Psoas muscle (tissue), 8 donors: ENCODE data around the gene MCTP2. TPM values are rescaled to one million over a fixed set of nuclear protein-coding genes. Genes with fewer than 3 reads are reported as not detected.
A peak's percentile ranks its signal among the peaks of the same experiment; 100 is the strongest.

Experiments
- ATAC-seq, 4 donors: fragments of 200-7000 bp; cut with Tn5 transposase; one replicate each; pipeline ENCODE4 v1.9.1; 2020; ENCODE audit warnings: moderate library complexity in 3 of 4, mild to moderate bottlenecking in 2 of 4
- DNase-seq, 2 donors: peaks; one replicate each; pipeline ENCODE4 v3.0.0-alpha.2; 2020
- H3K27ac ChIP-seq: fragments of 200-600 bp; one replicate; pipeline ENCODE4 v1.8.0; 2022
- H3K27me3 ChIP-seq, 3 donors: fragments of 200-600 bp in 1 of 3; one replicate each; pipeline versions ENCODE4 v1.6.1 to v1.8.0; 2013 to 2022; ENCODE audit warnings: low read length in 2 of 3, mild to moderate bottlenecking in 2 of 3, moderate library complexity in 1 of 3; ENCODE audit not compliant: insufficient read depth in 3 of 3
- H3K36me3 ChIP-seq, 2 donors: fragments of 200-600 bp in 1 of 2; one replicate each; pipeline versions ENCODE4 v1.6.1 to v1.8.0; 2013 to 2022; ENCODE audit warnings: low read depth in 1 of 2, mild to moderate bottlenecking in 1 of 2, moderate library complexity in 1 of 2; ENCODE audit not compliant: insufficient read depth in 1 of 2
- H3K4me1 ChIP-seq: fragments of 200-600 bp; one replicate; pipeline ENCODE4 v1.8.0; 2022
- H3K4me3 ChIP-seq: fragments of 200-600 bp; one replicate; pipeline ENCODE4 v1.8.0; 2022; ENCODE audit warnings: mild to moderate bottlenecking
- H3K9me3 ChIP-seq: fragments of 200-600 bp; one replicate; pipeline ENCODE4 v1.8.0; 2022
- WGBS, 3 donors: extraction: QIAGEN DNeasy Blood & Tissue Kit; methylation state at CpG; one replicate each; pipeline versions ENCODE4 v1.1.6 to v1.1.7; 2013; 5-methylcytosine and 5-hydroxymethylcytosine counted together
- intact Hi-C, 2 donors: fragments of 100-400 bp; cut with DNase I; formaldehyde crosslinking; loops; one replicate each; pipeline versions ENCODE4 v1.11.0 to v1.14.2; 2022
- polyA plus RNA-seq, 3 donors: library from polyadenylated mRNA; stranded (reverse); fragments of 200-250 nt; gene quantifications; one replicate each; pipeline ENCODE4 v1.2.3, GENCODE V29; 2013
- total RNA-seq, 4 donors: library from RNA; stranded (reverse); fragmentation: NEBNext Ultra II Directional in 2 of 4; extraction: Animal tissue kit (Norgen Biotek cat#: 25700) in 2 of 4; gene quantifications; one replicate each; pipeline versions ENCODE4 v1.2.1 to v1.2.4, GENCODE V29; 2021 to 2023
- TF ChIP-seq, protein P1 (sequence below): fragments of 200-600 bp; IDR thresholded peaks from one replicate; pipeline ENCODE4 v1.8.0; 2022; ENCODE audit warnings: antibody characterized with exemption
- donor health status: healthy with polysubstance abuse.
- donor health status: DM: no; HTN: no; CAD: no; lungs with moderate emphysema.
- donor health status: Bipolar disorder and iron deficiency.
- donor health status: healthy.
- donor health status: DM: yes; HTN: yes; CAD: no.
- donor health status: DM: no; HTN: no; CAD: no.
- donor health status: DM: no; HTN: no; CAD: no.
- donor health status: DM: yes; HTN: yes; CAD: no.

Gene MCTP2
- total and polyA plus RNA-seq, 7 donors, result 0.01 to 1.1 (median 0.33) TPM; not detected in 1

DNA sequence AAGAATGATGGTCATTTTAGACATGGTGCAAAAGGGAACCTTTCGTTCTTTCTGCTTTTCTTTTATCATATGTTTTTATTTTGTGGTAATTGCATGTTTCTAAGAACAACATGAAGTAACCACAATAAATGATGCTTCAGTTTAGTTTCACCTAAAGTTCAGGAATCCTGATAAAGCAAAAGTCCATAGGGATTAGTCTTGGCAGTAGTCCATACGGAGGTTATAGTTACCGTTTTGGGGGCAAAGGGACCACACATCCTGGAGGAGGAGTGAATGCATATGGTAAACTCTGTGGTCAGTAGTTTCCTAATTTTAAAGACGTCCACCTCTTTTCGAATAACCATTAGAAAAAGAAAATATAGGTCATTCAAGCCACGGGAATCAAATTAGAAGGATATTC lies 141.5 kb downstream of the MCTP2 start:
- DNase-seq (no peak), ATAC-seq (no peak)
- 76 to 89% (median 85%) methylated on average over 6 of the region's 6 CpGs for WGBS, 3 donors
- Histone ChIP-seq H3K4me3 (no peak overlapping the region), H3K27me3 (no peaks in the 10 kb centered on the region), H3K9me3 (no peaks in the 10 kb centered on the region), H3K27ac (no peak overlapping the region), H3K36me3 (no peaks in the 10 kb centered on the region), H3K4me1 (no peaks in the 10 kb centered on the region)
- TF ChIP-seq, protein P1, sequence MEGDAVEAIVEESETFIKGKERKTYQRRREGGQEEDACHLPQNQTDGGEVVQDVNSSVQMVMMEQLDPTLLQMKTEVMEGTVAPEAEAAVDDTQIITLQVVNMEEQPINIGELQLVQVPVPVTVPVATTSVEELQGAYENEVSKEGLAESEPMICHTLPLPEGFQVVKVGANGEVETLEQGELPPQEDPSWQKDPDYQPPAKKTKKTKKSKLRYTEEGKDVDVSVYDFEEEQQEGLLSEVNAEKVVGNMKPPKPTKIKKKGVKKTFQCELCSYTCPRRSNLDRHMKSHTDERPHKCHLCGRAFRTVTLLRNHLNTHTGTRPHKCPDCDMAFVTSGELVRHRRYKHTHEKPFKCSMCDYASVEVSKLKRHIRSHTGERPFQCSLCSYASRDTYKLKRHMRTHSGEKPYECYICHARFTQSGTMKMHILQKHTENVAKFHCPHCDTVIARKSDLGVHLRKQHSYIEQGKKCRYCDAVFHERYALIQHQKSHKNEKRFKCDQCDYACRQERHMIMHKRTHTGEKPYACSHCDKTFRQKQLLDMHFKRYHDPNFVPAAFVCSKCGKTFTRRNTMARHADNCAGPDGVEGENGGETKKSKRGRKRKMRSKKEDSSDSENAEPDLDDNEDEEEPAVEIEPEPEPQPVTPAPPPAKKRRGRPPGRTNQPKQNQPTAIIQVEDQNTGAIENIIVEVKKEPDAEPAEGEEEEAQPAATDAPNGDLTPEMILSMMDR, result no peak
- intact Hi-C loops, result no loop called here

DNA sequence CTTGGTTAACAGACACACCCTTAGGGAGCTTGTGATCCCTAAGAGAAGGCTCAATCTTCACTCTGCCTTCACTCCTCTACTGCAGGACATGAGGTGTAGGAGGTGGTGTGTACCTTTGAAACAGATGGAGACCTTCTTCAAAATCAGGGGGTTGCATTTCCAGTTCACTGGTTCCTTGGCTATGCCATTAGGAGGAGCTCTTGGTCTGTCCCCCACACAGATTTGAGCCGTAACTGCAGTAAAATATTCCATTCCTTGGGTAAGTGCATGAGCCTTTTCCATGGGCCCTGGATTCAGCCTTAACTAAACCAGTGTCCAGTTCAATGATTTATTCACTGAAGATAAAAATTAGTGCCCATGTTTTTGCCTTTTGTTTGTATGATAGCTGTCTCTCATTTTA lies 144.6 kb downstream of the MCTP2 start:
- no peak for ATAC-seq
- intact Hi-C loops, result no loop called here

DNA sequence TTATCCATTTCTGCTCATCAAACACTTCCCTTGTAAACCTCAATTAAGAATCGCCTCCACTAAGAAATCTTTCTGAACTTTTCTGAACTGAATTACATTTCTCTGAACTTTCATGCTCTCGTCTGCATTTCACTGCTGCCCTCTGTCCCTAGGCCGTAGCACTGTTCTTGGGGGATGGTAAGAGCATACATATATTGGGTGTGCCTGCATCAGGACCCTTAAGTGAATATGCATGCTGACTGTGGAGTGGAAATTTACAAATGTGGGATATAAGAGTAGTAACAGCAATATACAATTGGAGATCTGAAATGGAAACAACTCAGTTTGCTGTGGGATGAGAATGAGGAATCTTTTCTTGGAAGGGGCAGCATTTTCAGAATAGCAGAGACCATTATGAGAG lies 148.6 kb downstream of the MCTP2 start:
- Histone ChIP-seq H3K9me3 (no peaks in the 10 kb centered on the region), H3K4me1 (no peaks in the 10 kb centered on the region), H3K36me3 (no peaks in the 10 kb centered on the region), H3K4me3 (no peak overlapping the region), H3K27me3 (no peaks in the 10 kb centered on the region), H3K27ac (no peak overlapping the region)
- TF ChIP-seq, protein P1, result no peak
- DNase-seq (no peak), ATAC-seq (no peak)
- 76 to 84% (median 83%) methylated on average over 3 of the region's 3 CpGs for WGBS, 3 donors
- intact Hi-C loops, result no loop called here

More for the DNA sequence above, 144.6 kb downstream of the MCTP2 start:
- Histone ChIP-seq H3K36me3 (no peaks in the 10 kb centered on the region), H3K4me3 (no peak overlapping the region), H3K27me3 (no peaks in the 10 kb centered on the region), H3K27ac (no peak overlapping the region), H3K9me3 (no peaks in the 10 kb centered on the region), H3K4me1 (no peaks in the 10 kb centered on the region)
- DNase-seq, result no peak
- TF ChIP-seq, protein P1, result peak; percentile 10
- 50 to 86% (median 61%) methylated on average over 1 of the region's 1 CpG for WGBS, 3 donors

DNA sequence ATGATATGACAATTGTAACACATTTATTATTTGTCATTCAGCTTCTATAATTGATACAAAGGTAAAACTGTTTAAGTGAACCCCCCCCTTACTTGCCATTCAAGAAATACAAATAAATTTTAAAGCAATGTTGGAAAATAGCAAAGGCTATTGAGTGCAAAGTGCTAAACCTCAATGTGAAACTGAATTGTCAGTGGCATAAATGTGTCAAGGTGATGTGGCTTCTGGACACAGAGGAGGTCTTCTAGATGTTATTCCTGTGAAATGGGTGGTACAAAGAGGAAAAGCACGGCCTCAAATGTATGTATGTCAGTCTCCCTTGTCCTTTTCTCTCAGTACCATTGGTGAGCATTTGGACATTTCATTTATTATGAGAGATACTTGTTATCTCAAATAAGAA lies 149.4 kb downstream of the MCTP2 start:
- Histone ChIP-seq H3K27ac (no peak overlapping the region), H3K4me3 (no peak overlapping the region), H3K27me3 (no peaks in the 10 kb centered on the region), H3K36me3 (no peaks in the 10 kb centered on the region), H3K4me1 (no peaks in the 10 kb centered on the region), H3K9me3 (no peaks in the 10 kb centered on the region)
- 67 to 78% (median 72%) methylated on average over 1 of the region's 1 CpG for WGBS, 3 donors
- no peak for DNase-seq
- intact Hi-C loops, result no loop called here
- TF ChIP-seq, protein P1, result no peak
- ATAC-seq, result no peak

DNA sequence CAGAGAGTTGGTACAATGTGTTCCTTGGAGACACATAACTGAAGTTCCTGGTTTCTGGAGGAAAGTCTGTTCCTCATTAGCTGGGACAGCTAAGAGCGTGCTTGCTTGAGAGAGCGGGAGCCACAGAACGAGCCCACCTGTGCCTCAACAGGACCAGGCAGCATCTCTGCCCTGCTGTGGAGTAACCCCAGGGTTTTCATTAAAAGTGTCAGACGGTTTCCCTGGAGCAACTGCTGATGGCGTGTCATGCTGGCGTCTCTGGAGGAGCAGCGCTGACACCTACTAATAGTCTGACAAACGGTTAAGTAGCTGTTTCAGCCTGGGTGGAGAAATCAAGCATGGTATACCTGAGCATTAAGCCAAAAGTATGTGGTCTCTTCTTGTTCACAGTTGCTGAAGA lies 150.0 kb downstream of the MCTP2 start:
- Histone ChIP-seq H3K27ac (no peak overlapping the region), H3K4me3 (no peak overlapping the region), H3K4me1 (no peaks in the 10 kb centered on the region), H3K27me3 (no peaks in the 10 kb centered on the region), H3K9me3 (no peaks in the 10 kb centered on the region), H3K36me3 (no peaks in the 10 kb centered on the region)
- DNase-seq (no peak), ATAC-seq (no peak)
- 81 to 82% (median 81%) methylated on average over 8 of the region's 8 CpGs for WGBS, 3 donors
- intact Hi-C loops, result no loop called here
- TF ChIP-seq, protein P1, result no peak
